Measurements from ENCODE around the gene TPM4. TPM values are rescaled to one million over a fixed set of nuclear protein-coding genes. Genes with fewer than 3 reads are reported as not detected.
A peak's percentile ranks its signal among the peaks of the same experiment; 100 is the strongest.
"Not testable (repeated sequence)": the region's sequence is repeated elsewhere in the genome, so short reads cannot be mapped to it uniquely, and the experiment has no call there.

TPM4 gene
- 663 and 687 TPM in 2 replicates for total RNA-seq
- long read RNA-seq, transcript TPM4-213 (1 exons, 2,672 nt): minor isoform, 25 of 2,302 reads
- long read RNA-seq, transcript TPM4-202 (9 exons, 1,417 nt): minor isoform, 56 of 2,302 reads
- long read RNA-seq, transcript TPM4-201 (8 exons, 2,666 nt): major isoform, 2,082 of 2,302 reads
- long read RNA-seq, partial matches to known transcripts: 64 of 2,302 reads
- long read RNA-seq, other reads (novel, unspliced or antisense): 75 of 2,302 reads

GRCh38 chr19:16076154-16076957 is at the start of gene TPM4:
Gene TPM4 (plus strand): TSS chr19:16076495. CDS start chr19:16076566, 71 bp downstream.
- Mint-ChIP-seq H3K9me3 (ENCODE audit: unreplicated experiment) (no peaks in the 10 kb centered on the region), H3K4me1 (ENCODE audit: unreplicated experiment) (peaks cover 47% of the 10 kb centered on the region)

GRCh38 chr19:16026756-16027155 is 49.5 kb upstream of the TPM4 start:
- TF ChIP-seq, protein P1, sequence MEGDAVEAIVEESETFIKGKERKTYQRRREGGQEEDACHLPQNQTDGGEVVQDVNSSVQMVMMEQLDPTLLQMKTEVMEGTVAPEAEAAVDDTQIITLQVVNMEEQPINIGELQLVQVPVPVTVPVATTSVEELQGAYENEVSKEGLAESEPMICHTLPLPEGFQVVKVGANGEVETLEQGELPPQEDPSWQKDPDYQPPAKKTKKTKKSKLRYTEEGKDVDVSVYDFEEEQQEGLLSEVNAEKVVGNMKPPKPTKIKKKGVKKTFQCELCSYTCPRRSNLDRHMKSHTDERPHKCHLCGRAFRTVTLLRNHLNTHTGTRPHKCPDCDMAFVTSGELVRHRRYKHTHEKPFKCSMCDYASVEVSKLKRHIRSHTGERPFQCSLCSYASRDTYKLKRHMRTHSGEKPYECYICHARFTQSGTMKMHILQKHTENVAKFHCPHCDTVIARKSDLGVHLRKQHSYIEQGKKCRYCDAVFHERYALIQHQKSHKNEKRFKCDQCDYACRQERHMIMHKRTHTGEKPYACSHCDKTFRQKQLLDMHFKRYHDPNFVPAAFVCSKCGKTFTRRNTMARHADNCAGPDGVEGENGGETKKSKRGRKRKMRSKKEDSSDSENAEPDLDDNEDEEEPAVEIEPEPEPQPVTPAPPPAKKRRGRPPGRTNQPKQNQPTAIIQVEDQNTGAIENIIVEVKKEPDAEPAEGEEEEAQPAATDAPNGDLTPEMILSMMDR (IDR thresholded peaks at IDR 0.05): no peak
- H3K4me3 Mint-ChIP-seq (ENCODE audit: unreplicated experiment): no peak overlapping the region
- peaks cover 7% of the 10 kb centered on the region for H3K27me3 Mint-ChIP-seq (ENCODE audit: unreplicated experiment)
- no peaks in the 10 kb centered on the region for H3K36me3 Mint-ChIP-seq (ENCODE audit: unreplicated experiment)
- no peaks in the 10 kb centered on the region for H3K4me1 Mint-ChIP-seq (ENCODE audit: unreplicated experiment)
- no peaks in the 10 kb centered on the region for H3K9me3 Mint-ChIP-seq (ENCODE audit: unreplicated experiment)
- H3K27ac Mint-ChIP-seq (ENCODE audit: unreplicated experiment): no peak overlapping the region
- DNase-seq (ENCODE audit: extremely low spot score, unreplicated experiment): no peak

More at GRCh38 chr19:16076154-16076957, at the start of gene TPM4:
- peak within 1 kb of the TSS; percentile 90 for H3K4me3 Mint-ChIP-seq (ENCODE audit: unreplicated experiment)
- peak within 1 kb of the TSS; percentile 98 for H3K27ac Mint-ChIP-seq (ENCODE audit: unreplicated experiment)
- DNase-seq (ENCODE audit: extremely low spot score, unreplicated experiment): peak; percentile 94
- H3K36me3 Mint-ChIP-seq (ENCODE audit: unreplicated experiment): peaks cover 10% of the 10 kb centered on the region
- no peaks in the 10 kb centered on the region for H3K27me3 Mint-ChIP-seq (ENCODE audit: unreplicated experiment)
- TF ChIP-seq, protein P1 (IDR thresholded peaks at IDR 0.05): no peak

DNA sequence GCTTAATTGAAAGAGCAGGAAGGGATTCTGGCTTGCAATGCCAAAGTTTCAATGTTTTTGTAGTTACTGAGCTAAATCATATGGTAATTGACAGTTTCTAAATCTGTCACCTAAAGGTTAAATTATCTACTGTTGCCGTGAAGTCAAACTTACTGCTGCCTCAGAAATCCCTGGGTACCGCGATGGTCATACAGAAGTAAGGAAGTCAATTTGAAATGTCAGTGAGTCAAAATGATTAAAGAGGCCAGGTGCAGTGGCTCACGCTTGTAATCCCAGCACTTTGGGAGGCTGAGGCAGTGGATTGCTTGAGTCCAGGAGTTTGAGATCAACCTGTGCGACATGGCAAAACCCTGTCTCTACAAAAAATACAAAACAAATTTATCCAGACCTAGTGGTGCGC is 48.8 kb upstream of the TPM4 start:
- H3K9me3 Mint-ChIP-seq (ENCODE audit: unreplicated experiment): no peaks in the 10 kb centered on the region
- no peak for DNase-seq (ENCODE audit: extremely low spot score, unreplicated experiment)
- H3K4me1 Mint-ChIP-seq (ENCODE audit: unreplicated experiment): no peaks in the 10 kb centered on the region
- H3K27ac Mint-ChIP-seq (ENCODE audit: unreplicated experiment): no peak overlapping the region
- H3K36me3 Mint-ChIP-seq (ENCODE audit: unreplicated experiment): no peaks in the 10 kb centered on the region
- H3K4me3 Mint-ChIP-seq (ENCODE audit: unreplicated experiment): no peak overlapping the region
- TF ChIP-seq, protein P1 (IDR thresholded peaks at IDR 0.05): no peak
- peaks cover 7% of the 10 kb centered on the region for H3K27me3 Mint-ChIP-seq (ENCODE audit: unreplicated experiment)

GRCh38 chr19:16030155-16030554 is 46.1 kb upstream of the TPM4 start:
- H3K9me3 Mint-ChIP-seq (ENCODE audit: unreplicated experiment); H3K4me3 Mint-ChIP-seq (ENCODE audit: unreplicated experiment); DNase-seq (ENCODE audit: extremely low spot score, unreplicated experiment); H3K27me3 Mint-ChIP-seq (ENCODE audit: unreplicated experiment); H3K27ac Mint-ChIP-seq (ENCODE audit: unreplicated experiment); H3K36me3 Mint-ChIP-seq (ENCODE audit: unreplicated experiment); H3K4me1 Mint-ChIP-seq (ENCODE audit: unreplicated experiment): not testable (repeated sequence)

- Mint-ChIP-seq H3K4me1 (ENCODE audit: unreplicated experiment) (no peaks in the 10 kb centered on the region), H3K9me3 (ENCODE audit: unreplicated experiment) (no peaks in the 10 kb centered on the region), H3K36me3 (ENCODE audit: unreplicated experiment) (no peaks in the 10 kb centered on the region), H3K27me3 (ENCODE audit: unreplicated experiment) (peaks cover 7% of the 10 kb centered on the region), H3K4me3 (ENCODE audit: unreplicated experiment) (no peak overlapping the region), H3K27ac (ENCODE audit: unreplicated experiment) (no peak overlapping the region)
- no peak for DNase-seq (ENCODE audit: extremely low spot score, unreplicated experiment)
- TF ChIP-seq, protein P1 (IDR thresholded peaks at IDR 0.05): no peak
Measured at GRCh38 chr19:16030964-16031871, 45.1 kb upstream of the TPM4 start.

Measured in osteocyte (in vitro differentiated cells).